NCI-H2081 treated with DMSO at 0.1 percent for 48 hours (cell line): ENCODE data around the gene MTG2.

Experiments used
- DNase-seq: peaks from one replicate; lab custom pipeline; 2025; lab: John Stamatoyannopoulos, UW

MTG2 gene

DNA sequence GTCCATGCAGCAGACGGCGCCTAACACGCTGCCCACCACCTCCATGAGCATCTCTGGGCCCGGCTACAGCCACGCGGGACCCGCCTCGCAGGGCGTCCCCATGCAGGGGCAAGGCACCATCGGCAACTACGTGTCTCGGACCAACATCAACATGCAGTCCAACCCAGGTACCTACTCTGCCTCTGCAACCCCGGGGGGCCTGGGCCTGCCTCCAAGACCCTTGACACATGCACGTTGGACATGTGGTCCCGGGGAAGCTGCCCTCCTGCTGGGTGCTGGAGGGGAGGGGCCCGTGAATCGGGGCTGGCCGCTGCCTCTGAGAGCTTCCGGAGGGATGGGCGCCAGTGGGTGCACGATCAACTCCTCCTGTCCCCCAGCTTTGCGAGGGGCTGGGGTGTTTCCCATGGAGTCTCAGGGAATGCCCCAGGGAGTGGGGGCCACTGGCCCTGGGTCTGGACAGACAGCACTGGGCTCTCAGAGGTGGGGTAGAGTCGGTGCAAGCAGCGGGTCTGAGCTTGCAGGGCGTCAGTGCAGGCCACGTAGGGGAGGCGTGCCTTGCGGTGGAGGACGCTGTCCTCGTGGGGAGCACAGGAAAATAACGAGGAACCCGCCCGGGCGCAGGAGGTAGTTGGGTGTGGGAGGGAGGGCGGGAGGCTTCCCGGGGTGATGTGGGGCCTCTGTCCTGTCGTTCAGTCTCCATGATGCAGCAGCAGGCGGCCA lies 19.9 kb upstream of the MTG2 start:
- no peak for DNase-seq

GRCh38 chr20:62163485-62163865 lies 19.4 kb upstream of the MTG2 start:
- no peak for DNase-seq

GRCh38 chr20:62163986-62164762 lies 18.7 kb upstream of the MTG2 start:
- no peak for DNase-seq

GRCh38 chr20:62164879-62165761 lies 17.7 kb upstream of the MTG2 start:
- no peak for DNase-seq

GRCh38 chr20:62165762-62166399 lies 16.9 kb upstream of the MTG2 start:
- no peak for DNase-seq

DNA sequence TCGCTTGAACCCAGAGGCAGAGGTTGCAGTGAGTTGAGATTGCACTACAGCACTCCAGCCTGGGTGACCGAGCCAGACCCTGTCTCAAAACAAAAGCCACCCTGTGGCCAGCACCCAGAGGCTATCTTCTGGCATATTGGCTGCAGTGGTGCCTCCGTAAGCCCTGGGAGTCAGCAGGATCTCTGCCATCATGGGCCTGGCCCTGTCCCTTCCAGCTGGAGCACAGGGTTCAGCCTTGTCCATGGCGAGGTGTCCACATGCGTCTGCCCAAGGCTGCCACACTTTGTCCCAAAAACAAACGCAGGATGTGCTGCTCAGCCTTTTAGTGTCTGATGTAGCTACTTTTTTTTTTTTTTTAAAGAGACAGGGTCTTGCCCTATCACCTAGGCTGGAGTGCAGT lies 15.4 kb upstream of the MTG2 start:
- no peak for DNase-seq

DNA sequence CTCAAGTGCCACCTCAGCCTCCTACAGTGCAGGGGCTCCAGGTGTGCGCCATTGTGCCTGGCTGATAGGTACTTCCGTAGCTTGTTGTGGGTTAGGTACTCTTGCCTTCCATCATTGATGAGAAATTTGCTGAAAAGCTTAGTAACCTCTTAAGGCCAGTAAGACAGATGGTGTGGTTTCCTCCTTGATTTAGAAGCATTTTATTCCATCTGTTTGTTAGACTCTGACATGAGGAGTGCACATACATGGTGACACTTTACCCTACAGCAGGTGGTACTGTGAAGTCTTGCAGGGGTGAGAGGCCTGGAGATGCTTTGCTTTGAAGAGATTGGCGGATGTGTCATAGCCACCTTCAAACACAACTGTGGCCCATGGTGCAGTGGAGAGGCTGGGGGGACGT lies 14.8 kb upstream of the MTG2 start:
- DNase-seq, result no peak

GRCh38 chr20:62168890-62169435 lies 13.9 kb upstream of the MTG2 start:
- no peak for DNase-seq

- no peak for DNase-seq
Measured at GRCh38 chr20:62170536-62170935, 12.3 kb upstream of the MTG2 start.

DNA sequence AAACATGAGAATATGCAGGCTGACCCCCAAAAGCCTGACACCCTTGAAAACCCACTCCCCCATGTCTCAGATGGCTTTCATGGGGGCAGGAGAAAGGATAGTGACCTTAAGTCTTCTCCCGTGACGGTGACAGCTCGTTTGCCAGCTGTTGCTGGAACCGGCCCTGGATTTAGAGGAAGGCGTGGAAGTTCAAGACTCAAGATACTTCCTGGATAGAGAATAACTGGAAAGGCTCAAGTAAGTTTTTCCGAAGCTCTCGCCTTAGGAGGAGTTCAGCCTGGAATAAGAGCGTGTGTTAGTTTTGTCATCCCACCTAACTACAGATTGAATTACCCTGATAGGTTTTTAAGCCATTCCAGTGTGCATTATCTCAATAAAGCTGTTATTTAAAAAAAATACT lies 11.6 kb upstream of the MTG2 start:
- DNase-seq, result no peak

DNA sequence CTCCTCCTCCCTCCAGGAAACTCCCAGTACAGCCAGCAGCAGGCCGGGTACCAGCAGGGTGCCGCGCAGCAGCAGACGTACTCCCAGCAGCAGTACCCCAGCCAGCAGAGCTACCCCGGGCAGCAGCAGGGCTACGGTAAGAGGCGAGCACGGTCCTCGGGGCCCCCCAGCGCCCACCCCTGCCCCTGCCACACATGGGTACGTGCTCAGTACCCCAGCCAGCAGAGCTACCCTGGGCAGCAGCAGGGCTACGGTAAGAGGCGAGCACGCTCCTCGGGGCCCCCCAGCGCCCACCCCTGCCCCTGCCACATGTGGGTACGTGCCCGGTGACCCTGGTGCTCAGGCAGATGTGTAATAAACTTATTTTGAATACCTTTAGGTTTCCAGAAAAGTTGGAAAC lies 10.2 kb upstream of the MTG2 start:
- no peak for DNase-seq

DNA sequence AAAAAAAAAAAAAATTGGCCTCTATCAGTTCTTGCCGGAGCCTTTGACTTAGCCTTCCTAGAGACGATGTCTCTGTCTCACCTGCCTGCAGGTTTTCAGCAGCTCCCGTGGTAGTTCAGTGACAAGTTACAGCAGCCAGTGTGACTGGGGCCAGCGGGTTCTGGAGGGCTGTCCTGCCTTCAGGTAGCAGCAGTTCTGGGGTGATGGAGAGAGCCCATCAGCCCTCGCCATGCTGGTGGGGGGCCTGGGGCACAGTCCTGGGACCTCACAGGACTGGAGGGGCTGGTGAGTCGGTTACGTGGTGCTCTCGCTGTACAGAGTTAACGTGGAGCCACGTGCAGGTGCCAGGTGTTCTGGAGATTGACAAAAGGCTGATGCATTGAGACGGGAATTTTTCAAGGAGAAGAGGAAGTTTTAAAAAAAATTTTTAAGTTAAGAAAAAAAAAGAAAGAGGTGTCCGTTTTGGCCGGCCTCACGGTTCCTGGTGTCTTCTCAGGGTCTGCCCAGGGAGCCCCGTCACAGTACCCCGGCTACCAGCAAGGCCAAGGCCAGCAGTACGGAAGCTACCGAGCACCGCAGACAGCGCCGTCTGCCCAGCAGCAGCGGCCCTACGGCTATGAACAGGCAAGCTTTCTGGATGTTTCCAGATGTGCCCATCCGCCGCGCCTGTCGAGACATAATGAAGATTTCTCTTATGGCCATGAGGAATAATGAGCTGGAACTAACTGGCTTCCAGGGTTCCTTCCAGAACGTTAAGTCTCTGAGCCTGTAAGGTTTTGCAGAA lies 8.6 kb upstream of the MTG2 start:
- DNase-seq, result no peak

- no peak for DNase-seq
Measured at GRCh38 chr20:62174870-62175624, 7.8 kb upstream of the MTG2 start.

DNA sequence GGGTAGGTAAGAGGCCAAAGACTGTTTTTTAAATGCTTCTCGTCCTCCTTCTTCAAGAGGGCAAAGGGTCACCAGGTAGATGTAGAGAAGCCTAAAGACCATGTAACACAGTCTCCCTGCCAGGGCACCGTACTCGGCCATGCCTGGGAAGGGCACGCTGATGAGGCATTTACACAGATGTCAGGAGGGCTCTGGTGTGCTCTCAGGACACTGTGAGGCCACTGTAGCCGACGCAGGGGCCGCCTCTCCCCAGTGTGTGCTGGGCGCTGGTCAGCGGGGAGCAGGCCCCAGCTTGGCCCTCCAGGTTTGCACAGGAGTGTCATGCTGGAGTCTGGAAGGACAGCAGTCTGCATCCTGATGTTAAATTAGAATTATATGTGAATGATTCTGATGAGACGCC lies 7.1 kb upstream of the MTG2 start:
- DNase-seq, result no peak

GRCh38 chr20:62176866-62177265 lies 6.0 kb upstream of the MTG2 start:
- DNase-seq, result no peak

- no peak for DNase-seq
Measured at GRCh38 chr20:62177307-62177706, 5.5 kb upstream of the MTG2 start.

GRCh38 chr20:62178316-62179161 lies 4.3 kb upstream of the MTG2 start:
- no peak for DNase-seq

- DNase-seq, result no peak
Measured at GRCh38 chr20:62179162-62179504, 3.7 kb upstream of the MTG2 start.

GRCh38 chr20:62181808-62182207 lies 1.0 kb upstream of the MTG2 start:
- no peak for DNase-seq
